Activated CD4-positive, alpha-beta T cell treated with anti-CD3 and anti-CD28 coated beads, Interleukin-2, amount 10 ng/mL, durations not matched to agents 7 days and 5 days (primary cell): Measurements from ENCODE around the gene LZTR1. TPM values are rescaled to one million over a fixed set of nuclear protein-coding genes. Genes with fewer than 3 reads are reported as not detected.

Source experiments
- microRNA-seq: library from miRNA; unstranded; fragments of <30 nt; microRNA quantifications from one replicate; pipeline ENCODE4 v1.2.0, GENCODE V29; 2021; ENCODE audit warnings: borderline microRNAs expressed, borderline replicate concordance
- total RNA-seq, 2 experiments: library from RNA; stranded (reverse); gene quantifications; one replicate each; pipeline ENCODE4 v1.2.3, GENCODE V29; 2021

LZTR1 gene
- total RNA-seq, 2 experiments from 2014 or later: 62.0 to 66.4 TPM

Small RNA genes lying within 50 kb of the gene (microRNA-seq; reads per million reads assigned to microRNA genes)
- not detected for gene MIR649

Other genes with a start within 250 kb of the LZTR1 start
- not detected for gene SERPIND1, start 208.2 kb upstream of the LZTR1 start, total RNA-seq
- gene PI4KA, start 123.5 kb upstream of the LZTR1 start, total RNA-seq: 100 to 1,000 TPM; 103 to 113 TPM
- 10 to 100 TPM; 29.6 to 36.0 TPM for gene SNAP29, start 123.3 kb upstream of the LZTR1 start, total RNA-seq
- 10 to 100 TPM; 82.2 to 87.2 TPM for gene CRKL, start 64.9 kb upstream of the LZTR1 start, total RNA-seq
- gene AIFM3, start 15.0 kb upstream of the LZTR1 start, total RNA-seq: under 1 TPM in 1 of 2 experiments, not detected in 1; 0.25 TPM
- gene THAP7, start 19.8 kb downstream of the LZTR1 start, total RNA-seq: 10 to 100 TPM; 29.1 to 29.8 TPM
- under 1 TPM; 0.27 TPM for gene P2RX6, start 32.9 kb downstream of the LZTR1 start, total RNA-seq
- under 1 TPM in 1 of 2 experiments, not detected in 1; 0.07 TPM for gene SLC7A4, start 50.3 kb downstream of the LZTR1 start, total RNA-seq
- gene LRRC74B, start 63.6 kb downstream of the LZTR1 start, total RNA-seq: not detected